GM18951 (cell line): Measurements from ENCODE around the gene TNS1.

Experiments
- POLR2A ChIP-seq: IDR thresholded peaks from 4 replicates; pipeline ENCODE4 v1.6.1; 2011; ENCODE audit warnings: mild to moderate bottlenecking; ENCODE audit not compliant: insufficient read length, insufficient read depth; ENCODE audit errors: extremely low read depth
- in situ Hi-C: fragments of 300-500 bp; cut with MboI; formaldehyde crosslinking; loops from one replicate; pipeline ENCODE4 v1.12.0; 2022; ENCODE audit warnings: low sequenced_read_pairs, mixed read lengths, inconsistent platforms; ENCODE audit not compliant: unreplicated experiment

The TNS1 gene

GRCh38 chr2:218033590-218034496 is 31.0 kb upstream of the TNS1 start:
- in situ Hi-C loops = no loop called here
- no peak for TF ChIP-seq POLR2A

GRCh38 chr2:218033208-218033589 is 30.4 kb upstream of the TNS1 start:
- in situ Hi-C loops = no loop called here
- TF ChIP-seq POLR2A = no peak

DNA sequence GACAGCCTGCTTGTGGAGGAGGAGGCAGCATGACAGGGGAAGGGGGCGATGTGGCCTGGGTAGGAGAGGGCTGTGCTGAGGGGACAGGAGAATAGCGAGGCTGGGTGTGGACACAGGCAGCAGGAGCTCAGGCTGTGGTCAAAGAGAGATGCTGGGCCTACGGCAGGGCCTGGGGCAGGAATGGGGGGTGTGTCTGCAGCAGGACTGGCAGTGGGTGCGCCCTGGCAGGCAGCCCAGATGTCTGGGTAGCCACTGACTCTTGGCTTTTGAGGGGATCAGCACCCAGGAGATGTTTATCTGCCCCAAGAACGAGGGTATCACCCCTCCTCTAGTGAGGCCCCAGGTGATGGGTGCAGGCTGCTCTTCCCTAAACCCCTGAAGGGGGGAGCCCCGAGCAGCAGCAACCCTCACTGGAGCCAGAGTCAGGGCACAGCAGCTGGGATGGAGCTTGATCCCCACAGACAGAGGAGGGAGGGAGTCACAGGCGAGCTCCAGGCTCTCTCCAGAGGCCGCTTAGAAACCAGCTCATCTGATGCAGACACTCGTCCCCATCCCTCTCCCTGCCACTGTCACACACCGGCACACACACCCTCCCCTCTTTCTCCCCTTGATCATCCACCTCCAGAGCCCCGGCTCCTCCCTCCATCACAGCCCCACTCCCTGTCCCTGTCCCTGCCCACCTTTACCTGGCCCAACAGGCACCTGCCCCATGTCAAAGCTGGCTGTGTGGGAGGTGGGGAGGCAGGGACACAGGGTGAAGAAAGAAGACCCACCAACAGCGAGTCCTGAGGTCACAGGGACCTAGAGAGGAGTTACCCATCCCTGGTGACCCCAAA is 29.8 kb upstream of the TNS1 start:
- TF ChIP-seq POLR2A = no peak
- in situ Hi-C loops = no loop called here

GRCh38 chr2:218031771-218032257 is 29.0 kb upstream of the TNS1 start:
- TF ChIP-seq POLR2A = no peak
- in situ Hi-C loops = no loop called here

DNA sequence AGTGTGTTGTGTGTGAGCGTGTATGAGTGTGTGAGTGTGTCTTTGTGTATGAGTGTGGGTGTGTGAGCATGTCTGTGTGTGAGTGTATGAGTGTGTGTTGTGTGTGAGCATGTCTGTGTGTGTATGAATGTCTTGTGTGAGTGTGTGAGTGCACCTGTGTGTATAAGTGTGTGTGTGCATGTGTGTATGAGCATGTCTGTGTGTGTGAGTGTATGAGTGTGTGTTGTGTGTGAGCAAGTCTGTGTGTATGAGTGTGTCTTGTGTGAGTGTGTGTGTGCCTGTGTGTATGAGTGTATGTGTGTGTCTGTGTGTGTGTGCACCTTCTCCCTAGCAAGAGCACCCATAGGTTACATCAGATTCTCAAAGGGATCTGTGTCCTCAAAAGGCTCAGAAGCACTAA is 28.5 kb upstream of the TNS1 start:
- in situ Hi-C loops = no loop called here
- TF ChIP-seq POLR2A = no peak

DNA sequence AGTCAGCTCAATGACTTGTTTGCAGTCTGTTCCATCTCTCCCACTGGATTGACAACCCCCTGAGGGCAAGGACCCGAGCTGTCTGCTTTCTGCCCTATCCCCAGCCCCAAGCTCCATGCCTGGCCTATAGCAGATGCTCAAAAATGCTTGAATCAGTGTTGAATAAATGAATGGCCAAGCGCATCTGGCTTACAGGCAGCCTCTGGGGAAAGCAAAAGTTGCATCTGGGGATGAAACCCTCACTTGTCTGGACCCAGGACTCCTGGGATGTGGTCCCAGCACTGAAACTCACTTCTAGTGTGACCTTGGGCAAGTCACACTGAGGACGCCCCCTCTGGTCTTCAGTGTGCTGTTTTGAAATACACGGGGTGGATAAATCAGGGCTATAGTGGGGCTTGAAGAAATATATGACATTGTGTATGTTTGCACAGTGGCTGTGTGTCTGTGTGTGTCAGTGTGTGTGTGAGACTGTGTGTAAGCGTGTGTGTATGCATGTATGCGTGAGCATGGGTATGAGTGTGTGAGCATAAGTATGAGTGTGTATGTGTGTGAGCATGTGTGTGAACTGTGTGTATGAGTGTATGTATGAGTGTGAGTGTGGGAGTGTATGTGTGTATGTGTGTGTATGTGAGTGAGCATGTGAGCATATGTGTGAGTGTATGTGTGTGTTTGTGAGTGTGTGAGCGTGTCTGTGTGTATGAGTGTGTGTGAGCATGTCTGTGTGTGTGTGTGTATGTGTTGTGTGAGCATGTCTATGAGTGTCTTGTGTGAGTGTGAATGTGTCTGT is 27.8 kb upstream of the TNS1 start:
- TF ChIP-seq POLR2A = no peak
- in situ Hi-C loops = no loop called here

DNA sequence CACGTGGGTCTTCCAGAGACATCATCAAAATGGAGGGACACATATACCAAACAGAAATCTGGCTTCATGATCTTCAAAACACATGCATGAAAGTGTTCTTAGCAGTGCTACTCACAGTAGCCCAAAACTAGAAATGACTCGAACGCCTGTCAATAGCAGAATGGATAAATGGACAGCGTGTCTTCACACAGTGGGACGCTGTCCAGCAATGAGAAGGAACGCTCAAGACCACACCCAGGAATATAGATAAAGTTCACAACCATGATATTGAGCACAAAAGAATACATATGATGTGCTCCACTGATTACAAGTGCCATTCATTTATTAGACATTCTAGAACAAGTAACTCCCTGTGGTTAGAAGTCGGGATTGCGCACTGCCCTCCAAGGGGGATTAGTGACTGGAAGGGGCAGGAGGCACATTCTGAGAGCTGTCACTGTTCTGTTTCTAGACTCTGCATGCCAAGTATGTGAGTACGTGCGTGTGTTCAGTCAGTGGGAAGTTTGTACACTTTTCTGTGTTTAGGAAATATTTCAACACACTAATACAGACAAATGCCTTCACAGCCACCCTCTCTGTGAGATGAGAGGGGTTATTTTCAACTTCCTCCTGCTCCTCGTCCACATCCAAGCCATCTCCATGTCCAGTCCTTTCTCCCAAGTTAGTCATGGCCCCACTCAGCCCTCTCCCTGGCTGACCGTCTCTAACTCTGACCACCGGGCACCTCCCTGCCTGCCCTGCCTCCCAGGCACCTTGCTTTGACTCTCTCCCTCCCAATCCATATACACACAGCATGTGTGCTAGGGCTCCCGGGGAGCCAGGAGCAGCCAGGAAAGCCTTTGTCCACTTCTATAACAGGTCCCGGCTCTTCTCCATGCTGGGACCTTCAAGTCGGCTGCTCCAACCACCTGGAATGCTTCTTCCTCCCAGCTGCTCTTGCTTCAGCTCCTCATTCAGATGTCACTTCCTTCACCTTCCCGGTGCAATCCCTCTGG is 26.9 kb upstream of the TNS1 start:
- in situ Hi-C loops = no loop called here

DNA sequence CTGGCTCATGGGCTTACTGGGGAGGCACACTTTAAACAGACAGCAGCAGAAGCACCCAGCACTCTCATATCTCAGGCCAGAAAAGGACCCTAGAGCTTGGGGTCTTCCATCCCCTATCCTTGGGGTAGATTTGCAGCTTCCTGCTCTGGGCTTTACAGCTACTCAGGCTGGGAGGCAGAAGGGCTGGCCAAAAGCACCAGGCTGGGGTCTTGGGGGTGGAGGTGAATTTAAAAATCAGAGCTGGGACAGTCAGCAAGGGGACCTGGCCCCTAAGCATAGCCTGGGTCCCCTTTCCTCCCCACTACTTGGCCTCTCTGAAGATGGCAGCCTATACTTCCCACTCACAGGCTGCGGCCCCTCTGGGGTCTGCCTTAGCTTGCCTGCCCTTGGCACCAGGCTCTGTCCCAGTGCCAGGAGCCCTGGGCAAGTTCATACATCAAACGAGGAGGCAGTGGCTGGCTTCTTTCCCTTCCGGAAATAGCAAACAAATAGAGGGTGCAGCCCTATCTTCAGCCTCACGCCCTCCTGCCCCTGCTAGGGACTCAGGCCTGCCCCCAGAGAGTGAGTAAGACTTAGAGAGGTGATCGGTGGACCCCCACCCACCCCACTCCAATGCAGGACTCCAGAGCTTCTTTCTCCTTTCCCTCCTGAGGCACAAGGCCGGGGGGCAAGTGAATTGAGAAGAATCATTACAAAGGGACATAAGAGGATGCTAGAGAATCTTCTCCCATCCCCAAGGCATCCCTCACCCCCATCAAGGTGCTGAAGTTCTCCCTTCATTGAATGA is 26.0 kb upstream of the TNS1 start:
- TF ChIP-seq POLR2A = no peak
- in situ Hi-C loops = no loop called here

More for the DNA sequence above, 26.9 kb upstream of the TNS1 start:
- TF ChIP-seq POLR2A = no peak

DNA sequence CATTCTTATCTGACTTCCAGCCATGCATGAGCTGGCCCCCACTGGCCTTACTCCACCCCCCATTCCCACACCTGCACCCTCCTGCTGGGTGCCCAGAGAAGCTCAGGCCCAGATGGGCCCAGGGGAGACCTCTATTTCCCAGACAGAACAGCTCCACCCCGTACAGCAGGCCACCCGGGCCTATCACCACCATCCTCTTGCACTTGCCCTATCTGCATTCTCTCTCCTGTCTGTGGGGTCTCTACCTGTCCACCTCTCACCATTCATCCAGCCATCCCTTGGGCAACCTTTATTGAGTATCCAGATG is 25.3 kb upstream of the TNS1 start:
- no peak for TF ChIP-seq POLR2A
- in situ Hi-C loops = no loop called here

GRCh38 chr2:218027426-218028188 is 24.8 kb upstream of the TNS1 start:
- in situ Hi-C loops = no loop called here
- no peak for TF ChIP-seq POLR2A

GRCh38 chr2:218026676-218027425 is 24.1 kb upstream of the TNS1 start:
- TF ChIP-seq POLR2A = no peak
- in situ Hi-C loops = no loop called here
